Skin epidermis (tissue), 12 donors: ENCODE measurements around the gene MRC1.
"Not testable (repeated sequence)": the region's sequence is repeated elsewhere in the genome, so short reads cannot be mapped to it uniquely, and the experiment has no call there.

Experiments used
- H3K27ac ChIP-seq, 21 experiments: fragments of 200-600 bp; sonication (generic) in 11 of 21; one replicate each; pipeline ENCODE4 v1.5.0; 2020; ENCODE audit warnings: mild to moderate bottlenecking in 3 of 21, inconsistent platforms in 2 of 21, moderate library complexity in 2 of 21
- H3K4me3 ChIP-seq, 7 experiments: fragments of 200-600 bp; sonication (generic) in 2 of 7; one replicate each; pipeline ENCODE4 v1.5.0; 2020; ENCODE audit warnings: inconsistent platforms in 2 of 7, mild to moderate bottlenecking in 2 of 7, moderate library complexity in 1 of 7

MRC1 gene

DNA sequence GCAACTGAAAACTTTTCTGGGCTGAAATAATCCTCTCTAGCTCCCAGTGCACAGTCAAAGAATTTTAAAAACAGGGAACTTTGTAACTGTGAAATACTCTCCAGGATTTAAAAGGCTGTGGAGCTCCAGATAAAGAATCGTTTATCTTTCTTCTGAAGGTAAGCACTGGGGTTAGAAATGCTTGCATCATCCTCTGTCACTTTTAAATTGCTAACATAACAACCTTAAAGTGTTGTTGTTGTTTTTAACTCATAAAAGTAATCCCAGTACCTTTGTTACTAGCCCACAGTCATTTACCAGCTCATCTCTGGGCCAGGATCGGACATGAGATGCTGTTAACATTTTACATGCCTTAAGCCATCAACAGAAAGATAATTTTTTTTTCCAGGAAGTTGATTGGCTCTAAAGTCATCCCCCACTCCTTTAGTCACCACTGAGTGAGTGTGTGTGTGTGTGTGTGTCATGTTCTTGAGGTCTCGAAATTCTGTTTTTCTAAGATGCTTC lies 142.8 kb downstream of the MRC1 start, which contains the start of gene SLC39A12:
SLC39A12 (plus strand) TSS at position 51 of the 504 bp plus-strand sequence. CDS start 1,359 bp downstream, outside the sequence.
- Histone ChIP-seq H3K27ac (no peak within 1 kb of the TSS), H3K4me3 (no peak within 1 kb of the TSS)

DNA sequence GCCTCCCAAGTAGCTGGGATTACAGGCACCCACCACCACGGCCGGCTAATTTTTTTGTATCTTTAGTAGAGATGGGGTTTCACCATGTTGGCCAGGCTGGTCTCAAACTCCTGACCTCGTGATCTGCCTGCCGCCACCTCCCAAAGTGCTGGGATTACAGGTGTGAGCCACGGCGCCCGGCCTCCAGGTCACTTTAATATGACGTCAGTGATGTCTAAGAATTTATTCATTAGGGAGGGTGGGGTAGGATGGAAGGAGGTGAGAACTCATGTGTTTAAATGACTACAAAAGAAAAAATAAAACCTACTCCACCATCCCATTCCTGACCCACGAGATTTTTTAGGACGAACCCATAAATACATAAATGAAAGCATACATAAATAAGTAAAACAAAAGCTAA lies 145.2 kb downstream of the MRC1 start:
- not testable (repeated sequence) for H3K27ac ChIP-seq, H3K4me3 ChIP-seq

DNA sequence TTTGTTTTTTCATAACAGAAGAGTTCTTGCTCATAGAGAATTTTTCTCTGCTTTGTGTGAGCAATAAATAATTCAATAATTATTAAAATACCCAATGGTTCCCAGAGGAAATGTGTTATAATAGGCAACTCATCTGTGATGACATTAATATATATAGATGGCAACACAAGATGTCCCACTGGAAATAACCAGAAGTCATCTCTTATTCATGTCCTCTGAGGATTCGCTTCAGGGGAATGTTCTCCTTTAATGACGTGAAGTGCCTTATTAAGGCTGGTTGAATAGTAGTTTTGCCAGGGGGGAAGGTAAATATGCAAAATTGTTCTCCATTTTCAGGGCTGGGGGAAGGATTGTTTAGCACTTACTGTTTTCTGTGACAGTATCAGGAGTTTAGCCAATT lies 145.7 kb downstream of the MRC1 start:
- Histone ChIP-seq H3K4me3 (no peak overlapping the region), H3K27ac (no peak overlapping the region)

DNA sequence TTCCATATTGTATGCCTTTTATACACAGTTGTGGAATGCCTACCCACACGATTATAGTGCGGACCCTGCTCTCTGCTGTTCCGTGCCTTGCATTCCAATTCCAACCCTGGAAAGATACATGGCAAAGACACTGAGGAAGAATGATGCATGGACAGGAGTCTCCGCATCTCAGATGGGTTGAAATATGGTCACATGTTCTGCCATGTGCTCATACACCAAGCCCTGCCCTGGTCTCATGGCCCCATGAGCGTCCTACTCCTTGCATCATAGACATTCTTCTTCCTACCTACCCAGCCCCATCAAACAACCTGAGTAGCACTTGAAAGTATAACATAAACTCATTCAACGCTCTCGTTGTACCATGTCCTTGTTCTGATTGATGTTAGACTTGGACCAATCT lies 148.9 kb downstream of the MRC1 start:
- no peak overlapping the region for H3K27ac ChIP-seq
- no peak overlapping the region for H3K4me3 ChIP-seq

DNA sequence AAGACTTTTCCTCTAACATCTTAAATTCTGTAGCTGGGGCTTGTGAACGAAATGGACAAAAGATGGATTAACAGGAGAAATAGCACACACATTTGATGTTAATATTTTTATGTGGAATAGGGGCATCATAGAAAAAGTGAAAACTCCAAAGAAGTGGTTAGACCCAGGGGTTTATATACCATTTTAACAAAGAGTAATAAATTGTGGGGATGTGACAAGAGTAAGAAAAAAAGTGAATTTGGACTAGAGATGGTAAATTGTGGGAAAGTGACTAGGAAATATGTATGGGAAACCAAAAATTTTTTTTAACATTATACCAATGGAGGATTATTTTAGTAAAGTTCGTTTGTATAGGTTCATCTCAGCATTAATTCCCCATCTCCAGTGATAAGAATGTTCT lies 150.7 kb downstream of the MRC1 start:
- no peak overlapping the region for H3K27ac ChIP-seq
- no peak overlapping the region for H3K4me3 ChIP-seq
